ENCODE results near the gene PRKN.

Gene PRKN

DNA sequence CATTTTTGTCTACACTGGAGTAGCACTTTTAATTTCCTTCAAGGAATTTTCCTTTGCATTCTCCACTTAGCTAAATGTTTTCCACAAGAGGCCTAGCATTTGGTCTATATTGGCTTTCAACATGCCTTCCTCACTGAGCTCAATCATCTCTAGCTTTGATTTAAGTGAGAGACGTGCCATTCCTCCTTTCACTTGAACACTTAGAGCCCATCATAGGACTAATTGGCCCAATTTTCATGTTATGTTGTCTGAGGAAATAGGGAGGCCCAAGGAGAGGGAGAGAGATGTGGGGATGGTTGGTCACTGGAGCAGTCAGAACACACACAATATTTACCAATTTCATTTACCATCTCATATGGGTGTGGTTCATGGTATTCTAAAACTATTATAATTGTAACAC is 645.0 kb downstream of the PRKN start:
- in situ Hi-C loops (cut with MboI; ENCODE audit: low sequenced_read_pairs, unreplicated experiment): no loop called here
- no peak for DNase-seq (ENCODE audit: low spot score)
- TF ChIP-seq, protein P1, sequence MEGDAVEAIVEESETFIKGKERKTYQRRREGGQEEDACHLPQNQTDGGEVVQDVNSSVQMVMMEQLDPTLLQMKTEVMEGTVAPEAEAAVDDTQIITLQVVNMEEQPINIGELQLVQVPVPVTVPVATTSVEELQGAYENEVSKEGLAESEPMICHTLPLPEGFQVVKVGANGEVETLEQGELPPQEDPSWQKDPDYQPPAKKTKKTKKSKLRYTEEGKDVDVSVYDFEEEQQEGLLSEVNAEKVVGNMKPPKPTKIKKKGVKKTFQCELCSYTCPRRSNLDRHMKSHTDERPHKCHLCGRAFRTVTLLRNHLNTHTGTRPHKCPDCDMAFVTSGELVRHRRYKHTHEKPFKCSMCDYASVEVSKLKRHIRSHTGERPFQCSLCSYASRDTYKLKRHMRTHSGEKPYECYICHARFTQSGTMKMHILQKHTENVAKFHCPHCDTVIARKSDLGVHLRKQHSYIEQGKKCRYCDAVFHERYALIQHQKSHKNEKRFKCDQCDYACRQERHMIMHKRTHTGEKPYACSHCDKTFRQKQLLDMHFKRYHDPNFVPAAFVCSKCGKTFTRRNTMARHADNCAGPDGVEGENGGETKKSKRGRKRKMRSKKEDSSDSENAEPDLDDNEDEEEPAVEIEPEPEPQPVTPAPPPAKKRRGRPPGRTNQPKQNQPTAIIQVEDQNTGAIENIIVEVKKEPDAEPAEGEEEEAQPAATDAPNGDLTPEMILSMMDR (IDR thresholded peaks at IDR 0.05; ENCODE audit: borderline replicate concordance, control extremely low read depth, extremely low read depth, insufficient read depth, missing control alignments): no peak

DNA sequence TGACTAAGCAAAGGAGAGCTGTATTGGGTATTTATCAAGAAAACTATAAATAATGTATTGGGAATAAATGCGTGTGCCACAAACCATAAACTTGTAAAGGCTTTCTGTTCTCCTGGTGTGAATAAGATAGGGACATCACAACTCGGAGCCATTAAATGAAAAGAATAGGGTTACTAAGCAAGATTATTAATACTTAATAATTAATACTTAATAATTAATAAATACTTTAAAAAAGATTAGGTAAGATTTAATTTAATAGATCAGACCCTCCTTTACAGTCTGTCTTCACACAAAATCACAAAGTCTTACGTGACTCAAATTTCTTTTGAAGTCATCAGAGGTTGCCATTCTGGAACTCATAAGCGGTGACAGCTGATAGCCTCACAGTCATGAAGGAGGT is 648.9 kb downstream of the PRKN start:
- in situ Hi-C loops (cut with MboI; ENCODE audit: low sequenced_read_pairs, unreplicated experiment): no loop called here

DNA sequence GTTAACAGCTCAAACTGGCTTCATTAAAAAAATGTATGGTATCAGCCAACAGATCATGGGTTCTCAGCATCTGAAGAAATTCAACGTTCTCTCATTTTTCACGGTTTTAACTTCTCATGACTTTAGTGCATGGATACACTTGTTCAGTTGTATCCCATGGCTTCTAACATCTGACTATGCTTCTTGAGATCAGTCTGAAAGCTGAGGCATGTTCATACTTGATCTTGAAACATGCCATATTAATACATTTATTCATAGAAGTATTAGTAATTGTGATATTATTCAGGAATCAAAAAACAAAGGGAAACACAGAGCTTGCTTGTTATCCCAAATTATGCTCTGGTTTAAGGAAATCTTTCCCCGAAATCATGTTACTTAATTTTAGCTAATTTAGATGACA is 649.4 kb downstream of the PRKN start:
- DNase-seq (ENCODE audit: low spot score): no peak
- in situ Hi-C loops (cut with MboI; ENCODE audit: low sequenced_read_pairs, unreplicated experiment): no loop called here
- TF ChIP-seq, protein P1 (IDR thresholded peaks at IDR 0.05; ENCODE audit: borderline replicate concordance, control extremely low read depth, extremely low read depth, insufficient read depth, missing control alignments): no peak

More for the DNA sequence above, 648.9 kb downstream of the PRKN start:
- TF ChIP-seq, protein P1 (IDR thresholded peaks at IDR 0.05; ENCODE audit: borderline replicate concordance, control extremely low read depth, extremely low read depth, insufficient read depth, missing control alignments): no peak
- no peak for DNase-seq (ENCODE audit: low spot score)

DNA sequence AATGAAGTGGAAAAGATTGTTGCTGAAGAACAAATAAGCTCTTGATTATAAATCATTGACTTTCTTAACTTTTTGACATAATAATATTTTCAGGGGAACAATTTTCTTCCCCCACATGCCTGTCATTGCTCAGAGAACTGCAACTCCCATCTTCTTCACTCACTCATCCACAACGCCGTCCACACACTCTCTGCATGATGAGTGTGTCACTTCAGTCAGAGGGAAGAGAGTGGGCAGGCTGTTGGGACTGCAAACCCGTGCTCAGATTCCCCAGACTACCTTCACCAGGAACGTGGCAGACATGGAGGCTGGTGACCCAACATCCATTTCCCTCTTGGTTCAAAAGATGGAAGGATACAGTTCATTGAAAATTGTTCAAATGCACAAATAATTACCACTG is 650.8 kb downstream of the PRKN start:
- no peak for DNase-seq (ENCODE audit: low spot score)
- in situ Hi-C loops (cut with MboI; ENCODE audit: low sequenced_read_pairs, unreplicated experiment): no loop called here
- TF ChIP-seq, protein P1 (IDR thresholded peaks at IDR 0.05; ENCODE audit: borderline replicate concordance, control extremely low read depth, extremely low read depth, insufficient read depth, missing control alignments): no peak

DNA sequence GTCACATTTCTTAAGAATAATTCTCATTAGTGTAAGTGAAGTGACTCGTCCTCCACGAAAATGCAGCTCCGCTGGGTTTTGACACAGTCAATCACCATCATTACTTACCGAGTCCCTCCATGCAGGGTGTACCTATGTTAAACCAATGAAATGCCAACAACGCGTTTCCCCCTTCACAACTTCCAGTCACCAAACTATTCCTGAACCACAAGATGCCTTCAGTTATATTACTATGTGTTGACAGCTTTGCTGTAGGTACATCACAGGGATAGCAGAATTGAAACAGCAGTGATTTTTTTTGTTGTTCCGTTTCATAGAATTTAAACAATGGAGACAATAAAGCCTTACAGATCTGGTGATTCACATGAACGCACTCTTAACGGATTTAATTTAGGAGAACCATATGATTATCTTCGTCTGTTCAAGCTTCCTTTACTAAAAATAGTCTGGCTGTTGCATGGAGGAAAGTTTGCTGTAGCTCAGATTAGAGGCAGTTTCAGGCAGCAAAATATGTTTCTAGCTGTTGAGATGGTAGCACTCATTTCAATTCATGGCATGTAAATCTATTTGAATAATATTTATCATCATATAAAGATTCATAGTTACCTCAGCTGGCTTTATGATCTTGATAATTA is 652.8 kb downstream of the PRKN start:
- TF ChIP-seq, protein P1 (IDR thresholded peaks at IDR 0.05; ENCODE audit: borderline replicate concordance, control extremely low read depth, extremely low read depth, insufficient read depth, missing control alignments): no peak
- in situ Hi-C loops (cut with MboI; ENCODE audit: low sequenced_read_pairs, unreplicated experiment): no loop called here
- no peak for DNase-seq (ENCODE audit: low spot score)

DNA sequence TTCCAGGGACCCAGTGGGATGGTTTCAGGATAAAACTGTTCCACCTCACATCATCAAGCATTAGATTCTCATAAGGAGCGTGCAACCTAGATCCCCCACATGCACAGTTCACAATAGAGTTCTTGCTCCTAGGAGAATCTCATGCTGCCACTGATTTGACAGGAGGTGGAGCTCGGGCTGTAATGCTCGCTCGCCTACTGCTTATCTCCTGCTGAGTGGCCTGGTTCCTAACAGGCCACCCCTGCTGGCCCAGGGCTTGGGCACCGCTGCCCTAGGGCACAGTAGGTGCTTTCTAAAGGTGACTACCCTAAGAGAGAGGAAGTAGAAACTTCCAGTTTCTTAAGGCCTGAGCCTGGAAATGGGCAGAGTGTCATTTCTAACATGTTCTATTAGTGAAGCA is 656.9 kb downstream of the PRKN start:
- TF ChIP-seq, protein P1 (IDR thresholded peaks at IDR 0.05; ENCODE audit: borderline replicate concordance, control extremely low read depth, extremely low read depth, insufficient read depth, missing control alignments): no peak
- no peak for DNase-seq (ENCODE audit: low spot score)
- in situ Hi-C loops (cut with MboI; ENCODE audit: low sequenced_read_pairs, unreplicated experiment): no loop called here

Measured in GM13976 (cell line).